Smooth muscle cell of the brain vasculature (primary cell): ENCODE results near the gene EN2.

Experiments used
- DNase-seq: peaks from one replicate; pipeline ENCODE4 v3.0.0-alpha.2; 2012; ENCODE audit warnings: low read depth, low spot score

Gene EN2

GRCh38 chr7:155484483-155485399, 26.8 kb downstream of the EN2 start:
- DNase-seq: no peak

- no peak for DNase-seq
Measured at GRCh38 chr7:155486783-155487508, 29.0 kb downstream of the EN2 start.

GRCh38 chr7:155487509-155488482, 29.9 kb downstream of the EN2 start:
- no peak for DNase-seq

- no peak for DNase-seq
Measured at GRCh38 chr7:155488483-155489127, 30.7 kb downstream of the EN2 start.

- DNase-seq: no peak
Measured at GRCh38 chr7:155489158-155489840, 31.4 kb downstream of the EN2 start.

GRCh38 chr7:155489862-155490696, 32.1 kb downstream of the EN2 start:
- no peak for DNase-seq

- DNase-seq: no peak
Measured at GRCh38 chr7:155490697-155491628, 33.0 kb downstream of the EN2 start.

- no peak for DNase-seq
Measured at GRCh38 chr7:155491812-155492211, 33.9 kb downstream of the EN2 start.

GRCh38 chr7:155493744-155494538, 36.0 kb downstream of the EN2 start:
- DNase-seq: no peak

GRCh38 chr7:155494551-155494950, 36.6 kb downstream of the EN2 start:
- DNase-seq: no peak

GRCh38 chr7:155495440-155496248, 37.7 kb downstream of the EN2 start:
- DNase-seq: no peak

GRCh38 chr7:155496267-155497005, 38.5 kb downstream of the EN2 start:
- DNase-seq: no peak

- no peak for DNase-seq
Measured at GRCh38 chr7:155497149-155497901, 39.4 kb downstream of the EN2 start.

- DNase-seq: no peak
Measured at GRCh38 chr7:155505422-155505793, 47.5 kb downstream of the EN2 start.

- DNase-seq: no peak
Measured at GRCh38 chr7:155506854-155507337, 49.0 kb downstream of the EN2 start.
